Lung microvascular endothelial cell (primary cell): Measurements from ENCODE around the gene MAT2A. TPM values are rescaled to one million over a fixed set of nuclear protein-coding genes. Genes with fewer than 3 reads are reported as not detected.
A peak's percentile ranks its signal among the peaks of the same experiment; 100 is the strongest.
"Not testable (repeated sequence)": the region's sequence is repeated elsewhere in the genome, so short reads cannot be mapped to it uniquely, and the experiment has no call there.

ENCODE experiments used
- DNase-seq, 2 donors: peaks; one replicate each; pipeline versions ENCODE4 v3.0.0 to v3.0.0-alpha.2; 2010; ENCODE audit warnings: low read depth in 2 of 2
- total RNA-seq: library from RNA; depleted of rRNA; stranded (reverse); fragments of >200 nt; gene quantifications from 2 replicates; pipeline ENCODE4 v1.2.1, GENCODE V29; 2014

Gene MAT2A
- total RNA-seq, 1 donor from 2014 or later = 108 TPM

- no peak for DNase-seq
Observed at GRCh38 chr2:85523903-85524335, 15.0 kb upstream of the MAT2A start.

- peak; percentile 23 to 38 for DNase-seq
Observed at GRCh38 chr2:85524336-85524908, 14.5 kb upstream of the MAT2A start.

GRCh38 chr2:85525029-85525428, 13.9 kb upstream of the MAT2A start:
- DNase-seq = no peak

GRCh38 chr2:85525567-85525966, 13.4 kb upstream of the MAT2A start:
- DNase-seq = no peak

- DNase-seq = no peak
Observed at GRCh38 chr2:85527787-85528186, 11.2 kb upstream of the MAT2A start.

- DNase-seq = no peak
Observed at GRCh38 chr2:85528355-85528754, 10.6 kb upstream of the MAT2A start.

GRCh38 chr2:85529809-85530208, 9.2 kb upstream of the MAT2A start:
- no peak for DNase-seq

- no peak for DNase-seq
Observed at GRCh38 chr2:85531589-85531988, 7.4 kb upstream of the MAT2A start.

GRCh38 chr2:85534099-85534498, 4.9 kb upstream of the MAT2A start:
- DNase-seq = no peak

GRCh38 chr2:85534881-85535280, 4.1 kb upstream of the MAT2A start:
- DNase-seq = no peak

GRCh38 chr2:85536479-85536878, 2.5 kb upstream of the MAT2A start:
- DNase-seq = peak in 1 of 2 donors; percentile 77

- peak; percentile 48 to 64 for DNase-seq
Observed at GRCh38 chr2:85537600-85538506, 1.1 kb upstream of the MAT2A start.

- DNase-seq = peak; percentile 68 to 80
Observed at GRCh38 chr2:85539361-85540132, 579 bp downstream of the MAT2A start.

- DNase-seq = peak; percentile 24 to 28
Observed at GRCh38 chr2:85540133-85540648, 1.2 kb downstream of the MAT2A start.

GRCh38 chr2:85541262-85541661, 2.3 kb downstream of the MAT2A start:
- DNase-seq = no peak

- no peak for DNase-seq
Observed at GRCh38 chr2:85541753-85542457, 2.9 kb downstream of the MAT2A start.

GRCh38 chr2:85542777-85543176, 3.8 kb downstream of the MAT2A start:
- no peak for DNase-seq

- DNase-seq = not testable (repeated sequence)
Observed at GRCh38 chr2:85544254-85544691, 5.3 kb downstream of the MAT2A start.

GRCh38 chr2:85544915-85545779, 6.2 kb downstream of the MAT2A start:
- DNase-seq = not testable (repeated sequence)

GRCh38 chr2:85545780-85546240, 6.8 kb downstream of the MAT2A start:
- DNase-seq = no peak
